ENCODE measurements around the gene MLX. TPM values are rescaled to one million over a fixed set of nuclear protein-coding genes. Genes with fewer than 3 reads are reported as not detected.

Gene MLX
- total and polyA plus RNA-seq, 10 of the 15 experiments (the other 5 are each of a cell fraction or from before 2014, with no cell fraction given): 34.4 to 65.0 (median 44.4) TPM

GRCh38 chr17:42561897-42562387, 5.0 kb upstream of the MLX start, which contains the start of gene COASY (continued):
- TF ChIP-seq REST (IDR thresholded peaks at IDR 0.05; ENCODE audit: low read depth, low read length) (no peak), MLLT1 (IDR thresholded peaks at IDR 0.05) (peak; percentile 70), NR2F1 (conservative IDR thresholded peaks at IDR 0.05) (peak; percentile 36; the same call in 1 of the 2 replicates), NFYA (IDR thresholded peaks at IDR 0.05; ENCODE audit: borderline replicate concordance, low read depth, low read length) (no peak), STAT1 (conservative IDR thresholded peaks at IDR 0.05) (0 out of 2 replicates have a peak, but pooled peaks have one; percentile 84), MTA3 (IDR thresholded peaks at IDR 0.05; ENCODE audit: borderline replicate concordance, low read length) (no peak; the same call in 1 of the 2 replicates), MTA2 (IDR thresholded peaks at IDR 0.05; ENCODE audit: low read depth) (peak; percentile 82), ZSCAN29 (IDR thresholded peaks at IDR 0.05) (no peak), IKZF2 (IDR thresholded peaks at IDR 0.05) (peak; percentile 77 to 85), SMAD5 (IDR thresholded peaks at IDR 0.05; ENCODE audit: low read depth) (peak; percentile 69), TAF1 (IDR thresholded peaks at IDR 0.05; ENCODE audit: borderline replicate concordance, low read depth, low read length) (peak; percentile 89), PAX5 (IDR thresholded peaks at IDR 0.05; ENCODE audit: borderline replicate concordance, low read depth, low read length) (peak; percentile 23; the same call in 1 of the 2 replicates), IRF3 (IDR thresholded peaks at IDR 0.05) (no peak), TARDBP (IDR thresholded peaks at IDR 0.05; ENCODE audit: borderline replicate concordance) (peak; percentile 73; the same call in 1 of the 2 replicates), GABPA (IDR thresholded peaks at IDR 0.05; ENCODE audit: low read depth) (peak; percentile 92), BRCA1 (IDR thresholded peaks at IDR 0.05; ENCODE audit: low read depth, low read length) (peak; percentile 95), TBL1XR1 (IDR thresholded peaks at IDR 0.05; ENCODE audit: low read depth, low read length) (peak; percentile 85; the same call in 1 of the 2 replicates)
- TF ChIP-seq, protein P1, sequence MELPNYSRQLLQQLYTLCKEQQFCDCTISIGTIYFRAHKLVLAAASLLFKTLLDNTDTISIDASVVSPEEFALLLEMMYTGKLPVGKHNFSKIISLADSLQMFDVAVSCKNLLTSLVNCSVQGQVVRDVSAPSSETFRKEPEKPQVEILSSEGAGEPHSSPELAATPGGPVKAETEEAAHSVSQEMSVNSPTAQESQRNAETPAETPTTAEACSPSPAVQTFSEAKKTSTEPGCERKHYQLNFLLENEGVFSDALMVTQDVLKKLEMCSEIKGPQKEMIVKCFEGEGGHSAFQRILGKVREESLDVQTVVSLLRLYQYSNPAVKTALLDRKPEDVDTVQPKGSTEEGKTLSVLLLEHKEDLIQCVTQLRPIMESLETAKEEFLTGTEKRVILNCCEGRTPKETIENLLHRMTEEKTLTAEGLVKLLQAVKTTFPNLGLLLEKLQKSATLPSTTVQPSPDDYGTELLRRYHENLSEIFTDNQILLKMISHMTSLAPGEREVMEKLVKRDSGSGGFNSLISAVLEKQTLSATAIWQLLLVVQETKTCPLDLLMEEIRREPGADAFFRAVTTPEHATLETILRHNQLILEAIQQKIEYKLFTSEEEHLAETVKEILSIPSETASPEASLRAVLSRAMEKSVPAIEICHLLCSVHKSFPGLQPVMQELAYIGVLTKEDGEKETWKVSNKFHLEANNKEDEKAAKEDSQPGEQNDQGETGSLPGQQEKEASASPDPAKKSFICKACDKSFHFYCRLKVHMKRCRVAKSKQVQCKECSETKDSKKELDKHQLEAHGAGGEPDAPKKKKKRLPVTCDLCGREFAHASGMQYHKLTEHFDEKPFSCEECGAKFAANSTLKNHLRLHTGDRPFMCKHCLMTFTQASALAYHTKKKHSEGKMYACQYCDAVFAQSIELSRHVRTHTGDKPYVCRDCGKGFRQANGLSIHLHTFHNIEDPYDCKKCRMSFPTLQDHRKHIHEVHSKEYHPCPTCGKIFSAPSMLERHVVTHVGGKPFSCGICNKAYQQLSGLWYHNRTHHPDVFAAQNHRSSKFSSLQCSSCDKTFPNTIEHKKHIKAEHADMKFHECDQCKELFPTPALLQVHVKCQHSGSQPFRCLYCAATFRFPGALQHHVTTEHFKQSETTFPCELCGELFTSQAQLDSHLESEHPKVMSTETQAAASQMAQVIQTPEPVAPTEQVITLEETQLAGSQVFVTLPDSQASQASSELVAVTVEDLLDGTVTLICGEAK (IDR thresholded peaks at IDR 0.05; ENCODE audit: borderline replicate concordance): peak; percentile 94
- TF ChIP-seq, protein P2, sequence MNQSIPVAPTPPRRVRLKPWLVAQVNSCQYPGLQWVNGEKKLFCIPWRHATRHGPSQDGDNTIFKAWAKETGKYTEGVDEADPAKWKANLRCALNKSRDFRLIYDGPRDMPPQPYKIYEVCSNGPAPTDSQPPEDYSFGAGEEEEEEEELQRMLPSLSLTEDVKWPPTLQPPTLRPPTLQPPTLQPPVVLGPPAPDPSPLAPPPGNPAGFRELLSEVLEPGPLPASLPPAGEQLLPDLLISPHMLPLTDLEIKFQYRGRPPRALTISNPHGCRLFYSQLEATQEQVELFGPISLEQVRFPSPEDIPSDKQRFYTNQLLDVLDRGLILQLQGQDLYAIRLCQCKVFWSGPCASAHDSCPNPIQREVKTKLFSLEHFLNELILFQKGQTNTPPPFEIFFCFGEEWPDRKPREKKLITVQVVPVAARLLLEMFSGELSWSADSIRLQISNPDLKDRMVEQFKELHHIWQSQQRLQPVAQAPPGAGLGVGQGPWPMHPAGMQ (IDR thresholded peaks at IDR 0.05; ENCODE audit: borderline replicate concordance): peak; percentile 92
